ENCODE data around the gene NFIX. TPM values are rescaled to one million over a fixed set of nuclear protein-coding genes. Genes with fewer than 3 reads are reported as not detected.

The NFIX gene
- total and polyA plus RNA-seq, 2 experiments from 2014 or later = not detected

GRCh38 chr19:13115936-13116281, 120.6 kb downstream of the NFIX start:
- Histone ChIP-seq H3K27me3 (no peaks in the 10 kb centered on the region), H3K27ac (peak overlapping the region; percentile 87), H3K4me1 (ENCODE audit: low read depth) (peaks cover 11% of the 10 kb centered on the region), H3K4me3 (peak overlapping the region; percentile 85), H3K36me3 (peaks cover 5% of the 10 kb centered on the region), H3K9me3 (ENCODE audit: low read depth) (no peaks in the 10 kb centered on the region)
- no peak for TF ChIP-seq CTCF (IDR thresholded peaks at IDR 0.05; ENCODE audit: low read depth, low read length)
- DNase-seq (ENCODE audit: low read depth in 1 of 2, low spot score in 1 of 2) = no peak

GRCh38 chr19:13116282-13117175, 121.3 kb downstream of the NFIX start, which contains the start of gene TRMT1:
Gene TRMT1 (minus strand): TSS chr19:13116740. CDS start chr19:13116399, 341 bp downstream.
- no peak for TF ChIP-seq CTCF (IDR thresholded peaks at IDR 0.05; ENCODE audit: low read depth, low read length)
- peaks cover 11% of the 10 kb centered on the region for H3K4me1 ChIP-seq (ENCODE audit: low read depth)
- DNase-seq (ENCODE audit: low read depth in 1 of 2, low spot score in 1 of 2) = peak; percentile 92 to 95
- no peaks in the 10 kb centered on the region for H3K27me3 ChIP-seq
- H3K9me3 ChIP-seq (ENCODE audit: low read depth) = no peaks in the 10 kb centered on the region
- H3K4me3 ChIP-seq = peak within 1 kb of the TSS; percentile 85
- H3K36me3 ChIP-seq = peaks cover 5% of the 10 kb centered on the region
- H3K27ac ChIP-seq = peak within 1 kb of the TSS; percentile 87

- Histone ChIP-seq H3K27ac (peak overlapping the region; percentile 11), H3K27me3 (no peaks in the 10 kb centered on the region), H3K36me3 (peaks cover 5% of the 10 kb centered on the region), H3K4me3 (peak overlapping the region; percentile 85), H3K9me3 (ENCODE audit: low read depth) (no peaks in the 10 kb centered on the region), H3K4me1 (ENCODE audit: low read depth) (peaks cover 11% of the 10 kb centered on the region)
- DNase-seq (ENCODE audit: low read depth in 1 of 2, low spot score in 1 of 2) = no peak
- no peak for TF ChIP-seq CTCF (IDR thresholded peaks at IDR 0.05; ENCODE audit: low read depth, low read length)
Observed at GRCh38 chr19:13117176-13117771, 122.0 kb downstream of the NFIX start.

- H3K9me3 ChIP-seq (ENCODE audit: low read depth) = no peaks in the 10 kb centered on the region
- peak within 1 kb of the TSS; percentile 99 for H3K4me3 ChIP-seq
- no peaks in the 10 kb centered on the region for H3K27me3 ChIP-seq
- H3K36me3 ChIP-seq = peaks cover 5% of the 10 kb centered on the region
- DNase-seq (ENCODE audit: low read depth in 1 of 2, low spot score in 1 of 2) = peak; percentile 94 to 95
- H3K4me1 ChIP-seq (ENCODE audit: low read depth) = peaks cover 11% of the 10 kb centered on the region
- peak within 1 kb of the TSS; percentile 89 for H3K27ac ChIP-seq
- TF ChIP-seq CTCF (IDR thresholded peaks at IDR 0.05; ENCODE audit: low read depth, low read length) = no peak
Observed at GRCh38 chr19:13117772-13118423, 122.6 kb downstream of the NFIX start, which contains the start of gene NACC1. Gene NACC1 (plus strand): TSS chr19:13118264. CDS start chr19:13135208, 16,944 bp downstream.

GRCh38 chr19:13118424-13119193, 123.3 kb downstream of the NFIX start:
- Histone ChIP-seq H3K36me3 (peaks cover 5% of the 10 kb centered on the region), H3K27me3 (no peaks in the 10 kb centered on the region), H3K4me1 (ENCODE audit: low read depth) (peaks cover 11% of the 10 kb centered on the region), H3K9me3 (ENCODE audit: low read depth) (no peaks in the 10 kb centered on the region), H3K4me3 (peak overlapping the region; percentile 99), H3K27ac (peak overlapping the region; percentile 89)
- peak; percentile 64 to 84 for DNase-seq (ENCODE audit: low read depth in 1 of 2, low spot score in 1 of 2)
- no peak for TF ChIP-seq CTCF (IDR thresholded peaks at IDR 0.05; ENCODE audit: low read depth, low read length)

Data from cardiac muscle cell (in vitro differentiated cells and primary cell).